SU-DHL-6 (cell line): ENCODE data around the gene PLXNB1.

Source experiments
- EZH2phosphoT487 ChIP-seq: fragments of 200-600 bp; sonication (generic), shearing (Covaris generic); conservative IDR thresholded peaks from 2 replicates; pipeline ENCODE4 v1.6.1; 2018; ENCODE audit warnings: mild to moderate bottlenecking, antibody characterized with exemption, low read length, moderate library complexity, mixed read lengths
- TF ChIP-seq, protein P1 (sequence below): fragments of 200-600 bp; sonication (generic); IDR thresholded peaks from one replicate; pipeline ENCODE4 v1.5.1; 2017; ENCODE audit warnings: antibody characterized with exemption, mild to moderate bottlenecking, low read length, moderate library complexity; ENCODE audit not compliant: insufficient read depth, poor library complexity, severe bottlenecking

DNA sequence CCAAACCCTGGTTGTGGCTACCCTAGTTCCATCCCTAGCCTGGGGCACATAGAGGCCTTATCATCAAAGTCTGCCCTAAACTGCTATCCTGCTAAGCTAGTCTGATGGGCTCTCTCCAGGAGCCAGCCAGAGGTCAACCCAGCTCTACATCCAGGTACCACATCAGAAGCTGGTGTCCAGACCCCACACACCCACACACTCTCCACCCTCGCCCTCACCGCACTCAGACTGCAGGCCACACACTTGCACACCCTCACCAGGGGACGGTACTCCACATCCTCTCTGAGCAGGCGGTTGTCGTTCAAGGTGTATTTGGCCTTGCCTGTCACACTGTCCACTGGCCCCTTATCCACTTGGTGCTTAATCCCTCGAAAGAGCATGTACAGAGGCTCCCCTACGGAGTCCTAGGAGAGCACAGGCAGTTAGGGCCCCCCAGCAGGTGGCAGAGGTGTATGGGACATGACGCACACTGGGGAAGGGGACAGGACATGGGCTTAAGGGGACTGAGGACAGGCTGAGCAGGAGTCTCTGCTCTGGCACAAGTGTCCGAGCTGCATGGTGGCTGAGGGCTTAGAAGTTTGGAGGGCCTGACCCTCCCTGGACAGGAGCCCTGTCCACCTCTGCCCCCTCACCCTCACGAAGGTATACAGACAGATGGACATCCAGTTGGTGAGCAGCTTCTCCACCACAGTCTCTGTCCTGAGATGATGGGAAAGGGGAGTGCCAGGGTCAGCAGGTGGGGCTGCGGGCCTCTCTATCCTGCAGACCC is 18.1 kb downstream of the PLXNB1 start:
- TF ChIP-seq, protein P1, sequence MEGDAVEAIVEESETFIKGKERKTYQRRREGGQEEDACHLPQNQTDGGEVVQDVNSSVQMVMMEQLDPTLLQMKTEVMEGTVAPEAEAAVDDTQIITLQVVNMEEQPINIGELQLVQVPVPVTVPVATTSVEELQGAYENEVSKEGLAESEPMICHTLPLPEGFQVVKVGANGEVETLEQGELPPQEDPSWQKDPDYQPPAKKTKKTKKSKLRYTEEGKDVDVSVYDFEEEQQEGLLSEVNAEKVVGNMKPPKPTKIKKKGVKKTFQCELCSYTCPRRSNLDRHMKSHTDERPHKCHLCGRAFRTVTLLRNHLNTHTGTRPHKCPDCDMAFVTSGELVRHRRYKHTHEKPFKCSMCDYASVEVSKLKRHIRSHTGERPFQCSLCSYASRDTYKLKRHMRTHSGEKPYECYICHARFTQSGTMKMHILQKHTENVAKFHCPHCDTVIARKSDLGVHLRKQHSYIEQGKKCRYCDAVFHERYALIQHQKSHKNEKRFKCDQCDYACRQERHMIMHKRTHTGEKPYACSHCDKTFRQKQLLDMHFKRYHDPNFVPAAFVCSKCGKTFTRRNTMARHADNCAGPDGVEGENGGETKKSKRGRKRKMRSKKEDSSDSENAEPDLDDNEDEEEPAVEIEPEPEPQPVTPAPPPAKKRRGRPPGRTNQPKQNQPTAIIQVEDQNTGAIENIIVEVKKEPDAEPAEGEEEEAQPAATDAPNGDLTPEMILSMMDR: no peak
- no peak for TF ChIP-seq EZH2phosphoT487
